T-helper 17 cell (primary cell): ENCODE results near the gene CCDC180. TPM values are rescaled to one million over a fixed set of nuclear protein-coding genes. Genes with fewer than 3 reads are reported as not detected.
A peak's percentile ranks its signal among the peaks of the same experiment; 100 is the strongest.

Experiments
- ATAC-seq: fragments of 150-1000 bp; cut with Tn5 transposase; 2 replicates; pipeline ENCODE4 v1.10.0; 2021; ENCODE audit warnings: mild to moderate bottlenecking, moderate library complexity
- DNase-seq, 3 donors: peaks; one replicate each; pipeline versions ENCODE4 v3.0.0 to v3.0.0-alpha.2; 2020 to 2021
- H3K9me3 ChIP-seq: one replicate; pipeline ENCODE4 v1.7.0; 2013; ENCODE audit warnings: low read length, mild to moderate bottlenecking; ENCODE audit not compliant: control insufficient read depth, poor library complexity, severe bottlenecking
- H3K27ac Mint-ChIP-seq: one replicate; pipeline ENCODE4 v1.8.0; 2022; ENCODE audit warnings: mild to moderate bottlenecking, moderate library complexity, mixed read lengths
- H3K27me3 Mint-ChIP-seq: one replicate; pipeline ENCODE4 v1.8.0; 2022; ENCODE audit warnings: mixed read lengths
- H3K36me3 Mint-ChIP-seq: one replicate; pipeline ENCODE4 v1.8.0; 2022; ENCODE audit warnings: low read depth, mixed read lengths
- H3K4me1 Mint-ChIP-seq: one replicate; pipeline ENCODE4 v1.8.0; 2022; ENCODE audit warnings: mild to moderate bottlenecking, mixed read lengths
- H3K4me3 Mint-ChIP-seq: one replicate; pipeline ENCODE4 v1.8.0; 2022; ENCODE audit warnings: mild to moderate bottlenecking, moderate library complexity, mixed read lengths
- total RNA-seq, 4 donors: library from RNA in 2 of 4; stranded (reverse) in 2 of 4; gene quantifications; one replicate each; pipeline ENCODE4 v1.2.3 and lab custom pipeline; 2022 to 2026

The CCDC180 gene
- total RNA-seq, 2 donors from 2014 or later = 11.4 to 12.0 TPM

DNA sequence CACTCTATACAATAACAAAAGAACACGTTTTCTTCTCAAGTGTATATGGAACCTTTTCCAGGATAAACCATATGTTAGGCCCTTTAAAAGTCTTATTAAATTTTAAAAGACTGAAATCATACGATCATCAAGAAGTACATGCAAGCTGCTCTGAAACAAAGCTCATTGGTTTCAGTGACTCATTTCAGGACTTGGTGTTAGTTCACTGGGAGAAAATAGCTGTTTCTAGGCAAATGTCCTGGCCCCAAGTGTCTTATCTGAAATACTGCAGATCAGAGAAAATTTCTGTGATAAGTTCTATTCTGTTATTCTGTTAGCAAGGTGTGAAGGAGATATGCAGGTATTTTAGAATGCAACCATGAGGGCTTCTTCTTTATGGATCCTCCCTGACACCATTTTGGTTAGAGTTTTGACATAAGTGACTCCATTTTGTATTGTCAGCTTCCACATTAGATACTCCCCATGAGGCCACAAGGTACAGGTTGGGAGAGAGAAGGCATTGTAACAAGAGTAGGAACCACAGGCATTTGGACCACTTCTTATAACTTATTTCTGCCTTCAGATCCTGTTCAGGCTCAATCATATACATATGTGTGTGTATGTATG is 7.5 kb upstream of the CCDC180 start:
- peaks cover 3% of the 10 kb centered on the region for H3K36me3 Mint-ChIP-seq
- no peak for ATAC-seq
- no peak overlapping the region for H3K4me3 Mint-ChIP-seq
- no peak overlapping the region for H3K27ac Mint-ChIP-seq
- no peak for DNase-seq
- H3K27me3 Mint-ChIP-seq = no peaks in the 10 kb centered on the region
- H3K4me1 Mint-ChIP-seq = no peaks in the 10 kb centered on the region
- no peaks in the 10 kb centered on the region for H3K9me3 ChIP-seq

- no peaks in the 10 kb centered on the region for H3K27me3 Mint-ChIP-seq
- H3K36me3 Mint-ChIP-seq = no peaks in the 10 kb centered on the region
- no peak overlapping the region for H3K4me3 Mint-ChIP-seq
- no peak for ATAC-seq
- no peaks in the 10 kb centered on the region for H3K4me1 Mint-ChIP-seq
- no peak overlapping the region for H3K27ac Mint-ChIP-seq
- H3K9me3 ChIP-seq = no peaks in the 10 kb centered on the region
- DNase-seq = no peak
Observed at GRCh38 chr9:97300586-97300985, 6.9 kb upstream of the CCDC180 start.

DNA sequence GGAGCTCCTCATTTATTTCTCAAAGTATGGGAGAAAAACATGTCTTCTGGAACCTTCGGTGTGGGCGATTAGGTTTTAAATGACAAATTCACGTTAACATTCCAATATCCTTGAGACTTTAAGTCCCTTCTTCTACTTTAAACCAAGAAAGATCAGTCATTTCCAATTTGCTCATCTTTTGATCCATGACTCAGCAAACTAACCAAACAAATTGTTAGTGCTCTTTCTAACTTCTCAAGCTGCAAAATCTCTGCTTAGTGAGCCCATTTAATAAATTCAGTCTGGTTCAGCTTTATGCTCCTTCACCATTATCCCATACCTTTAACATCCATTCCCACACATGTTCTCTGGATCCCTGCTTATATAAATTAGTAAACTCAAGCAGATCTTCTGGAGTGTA is 5.5 kb upstream of the CCDC180 start:
- H3K4me1 Mint-ChIP-seq = no peaks in the 10 kb centered on the region
- H3K27ac Mint-ChIP-seq = no peak overlapping the region
- H3K4me3 Mint-ChIP-seq = no peak overlapping the region
- no peaks in the 10 kb centered on the region for H3K36me3 Mint-ChIP-seq
- ATAC-seq = no peak
- H3K27me3 Mint-ChIP-seq = no peaks in the 10 kb centered on the region
- no peaks in the 10 kb centered on the region for H3K9me3 ChIP-seq
- DNase-seq = no peak

GRCh38 chr9:97304586-97304985 is 2.9 kb upstream of the CCDC180 start:
- Mint-ChIP-seq H3K4me1 (no peaks in the 10 kb centered on the region), H3K36me3 (no peaks in the 10 kb centered on the region), H3K27ac (no peak overlapping the region), H3K4me3 (no peak overlapping the region), H3K27me3 (no peaks in the 10 kb centered on the region)
- no peaks in the 10 kb centered on the region for H3K9me3 ChIP-seq
- ATAC-seq = no peak
- DNase-seq = no peak

GRCh38 chr9:97305501-97306298 is 1.8 kb upstream of the CCDC180 start:
- Mint-ChIP-seq H3K27me3 (no peaks in the 10 kb centered on the region), H3K27ac (no peak overlapping the region), H3K36me3 (no peaks in the 10 kb centered on the region), H3K4me1 (no peaks in the 10 kb centered on the region), H3K4me3 (no peak overlapping the region)
- ATAC-seq = no peak
- H3K9me3 ChIP-seq = no peaks in the 10 kb centered on the region
- no peak for DNase-seq

- no peaks in the 10 kb centered on the region for H3K27me3 Mint-ChIP-seq
- H3K36me3 Mint-ChIP-seq = no peaks in the 10 kb centered on the region
- no peaks in the 10 kb centered on the region for H3K4me1 Mint-ChIP-seq
- no peak overlapping the region for H3K4me3 Mint-ChIP-seq
- no peak for ATAC-seq
- H3K27ac Mint-ChIP-seq = no peak overlapping the region
- no peak for DNase-seq
- no peaks in the 10 kb centered on the region for H3K9me3 ChIP-seq
Observed at GRCh38 chr9:97307091-97307490, 368 bp upstream of the CCDC180 start.

GRCh38 chr9:97309260-97309659 is 1.8 kb downstream of the CCDC180 start:
- Mint-ChIP-seq H3K36me3 (peaks cover 6% of the 10 kb centered on the region), H3K4me3 (no peak overlapping the region), H3K27me3 (no peaks in the 10 kb centered on the region), H3K4me1 (no peaks in the 10 kb centered on the region), H3K27ac (no peak overlapping the region)
- DNase-seq (no peak), ATAC-seq (no peak)
- no peaks in the 10 kb centered on the region for H3K9me3 ChIP-seq

- no peak overlapping the region for H3K27ac Mint-ChIP-seq
- no peak for ATAC-seq
- no peaks in the 10 kb centered on the region for H3K27me3 Mint-ChIP-seq
- peaks cover 6% of the 10 kb centered on the region for H3K36me3 Mint-ChIP-seq
- no peak for DNase-seq
- no peaks in the 10 kb centered on the region for H3K9me3 ChIP-seq
- no peaks in the 10 kb centered on the region for H3K4me1 Mint-ChIP-seq
- H3K4me3 Mint-ChIP-seq = no peak overlapping the region
Observed at GRCh38 chr9:97310023-97310422, 2.6 kb downstream of the CCDC180 start.

DNA sequence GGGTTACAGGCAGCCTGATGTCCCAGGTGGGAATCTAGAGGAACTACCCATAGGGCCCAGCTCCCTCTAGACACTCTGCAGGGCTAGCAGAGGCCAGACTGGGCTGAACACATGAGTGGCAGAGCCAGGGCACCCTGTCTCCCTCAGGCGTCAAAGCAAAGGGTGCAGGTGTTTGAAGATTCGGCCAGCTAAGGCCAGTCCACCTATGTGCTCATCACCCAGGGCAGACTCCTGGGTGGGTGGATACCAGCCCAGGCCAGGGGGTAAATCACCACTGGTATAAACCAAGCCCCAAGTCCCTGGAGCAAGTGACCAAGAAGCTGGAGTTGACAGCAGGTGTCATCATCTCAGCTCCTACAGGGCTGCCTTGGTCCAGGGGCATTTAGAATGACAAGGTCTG is 3.4 kb downstream of the CCDC180 start:
- Mint-ChIP-seq H3K4me3 (no peak overlapping the region), H3K4me1 (no peaks in the 10 kb centered on the region), H3K27me3 (no peaks in the 10 kb centered on the region), H3K27ac (no peak overlapping the region), H3K36me3 (peaks cover 8% of the 10 kb centered on the region)
- no peaks in the 10 kb centered on the region for H3K9me3 ChIP-seq
- ATAC-seq = no peak
- DNase-seq = no peak

- H3K4me3 Mint-ChIP-seq = no peak overlapping the region
- DNase-seq = no peak
- H3K9me3 ChIP-seq = no peaks in the 10 kb centered on the region
- peaks cover 8% of the 10 kb centered on the region for H3K36me3 Mint-ChIP-seq
- no peak overlapping the region for H3K27ac Mint-ChIP-seq
- ATAC-seq = no peak
- H3K4me1 Mint-ChIP-seq = no peaks in the 10 kb centered on the region
- H3K27me3 Mint-ChIP-seq = no peaks in the 10 kb centered on the region
Observed at GRCh38 chr9:97311798-97312500, 4.5 kb downstream of the CCDC180 start.

GRCh38 chr9:97312556-97312955 is 5.1 kb downstream of the CCDC180 start:
- no peaks in the 10 kb centered on the region for H3K4me1 Mint-ChIP-seq
- no peaks in the 10 kb centered on the region for H3K27me3 Mint-ChIP-seq
- H3K9me3 ChIP-seq = no peaks in the 10 kb centered on the region
- H3K4me3 Mint-ChIP-seq = no peak overlapping the region
- ATAC-seq (no peak), DNase-seq (no peak)
- peaks cover 8% of the 10 kb centered on the region for H3K36me3 Mint-ChIP-seq
- no peak overlapping the region for H3K27ac Mint-ChIP-seq

DNA sequence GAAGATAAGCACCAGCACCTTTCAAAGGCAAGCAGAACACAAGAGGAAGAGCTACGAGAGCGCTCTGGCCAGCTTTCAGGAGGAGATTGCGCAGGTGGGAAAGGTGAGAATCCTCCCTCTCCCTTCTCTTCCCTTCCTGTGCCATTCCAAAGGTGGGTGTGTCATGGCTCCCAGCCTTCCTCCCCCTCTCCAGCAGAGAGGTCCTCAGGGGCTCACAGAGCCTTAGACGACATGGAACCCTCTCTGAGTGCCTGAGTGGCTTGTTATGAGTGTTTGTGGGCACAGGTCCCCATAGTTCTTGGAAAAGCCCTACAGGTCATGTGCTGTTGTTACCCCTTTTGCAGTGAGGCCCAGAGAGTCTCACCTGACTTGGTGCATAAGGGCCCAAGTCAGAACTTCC is 5.8 kb downstream of the CCDC180 start:
- ATAC-seq = no peak

DNA sequence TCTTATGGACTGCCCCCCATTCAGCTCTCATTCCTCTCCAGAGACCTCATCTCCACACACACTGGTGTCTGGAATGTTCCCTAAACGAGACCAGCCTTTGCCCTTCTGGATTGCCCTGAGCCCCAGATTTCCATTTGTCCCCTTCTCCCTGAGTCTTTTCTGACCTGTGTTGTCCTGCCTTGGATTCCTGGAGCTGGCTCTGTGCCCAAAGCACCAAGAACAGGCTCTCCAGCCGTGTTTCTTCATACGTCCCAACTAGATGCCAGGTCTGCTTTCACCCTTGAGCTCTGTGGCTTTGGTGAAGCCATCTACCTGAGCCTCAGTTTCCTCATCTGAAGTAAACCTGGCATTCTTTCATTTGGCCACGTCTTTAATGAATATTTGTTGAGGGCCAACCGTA is 6.3 kb downstream of the CCDC180 start:
- peaks cover 8% of the 10 kb centered on the region for H3K36me3 Mint-ChIP-seq
- peaks cover 4% of the 10 kb centered on the region for H3K4me1 Mint-ChIP-seq
- no peaks in the 10 kb centered on the region for H3K27me3 Mint-ChIP-seq

More for the DNA sequence above, 5.8 kb downstream of the CCDC180 start:
- DNase-seq = no peak
- H3K9me3 ChIP-seq = no peaks in the 10 kb centered on the region
- H3K4me3 Mint-ChIP-seq = no peak overlapping the region
- H3K4me1 Mint-ChIP-seq = no peaks in the 10 kb centered on the region
- no peaks in the 10 kb centered on the region for H3K27me3 Mint-ChIP-seq
- H3K27ac Mint-ChIP-seq = no peak overlapping the region
- peaks cover 8% of the 10 kb centered on the region for H3K36me3 Mint-ChIP-seq

More for the DNA sequence above, 6.3 kb downstream of the CCDC180 start:
- ATAC-seq = no peak
- Mint-ChIP-seq H3K4me3 (no peak overlapping the region), H3K27ac (peak overlapping the region; percentile 24)
- DNase-seq = no peak
- no peaks in the 10 kb centered on the region for H3K9me3 ChIP-seq
